Gastrocnemius medialis (tissue), 4 donors: ENCODE measurements around the gene PRRC2C. TPM values are rescaled to one million over a fixed set of nuclear protein-coding genes. Genes with fewer than 3 reads are reported as not detected.

Experiments
- ATAC-seq, 2 donors: fragments of 150-250 bp; one replicate each; pipeline ENCODE4 v1.9.1; 2016
- DNase-seq, 2 donors: peaks; one replicate each; pipeline ENCODE4 v3.0.0-alpha.2; 2019
- H3K27ac ChIP-seq, 4 donors: fragments of 200-600 bp; sonication (generic); 1 replicate in 1 of 4; 2 replicates in 3 of 4; pipeline ENCODE4 v1.5.1; 2016 to 2018; ENCODE audit warnings: mild to moderate bottlenecking in 2 of 4, moderate library complexity in 1 of 4
- H3K27me3 ChIP-seq, 3 donors: fragments of 200-600 bp; sonication (generic) in 2 of 3; 1 replicate in 1 of 3; 2 replicates in 2 of 3; pipeline versions ENCODE4 v1.5.1 to v1.6.0; 2016 to 2019; ENCODE audit warnings: mild to moderate bottlenecking in 1 of 3, moderate library complexity in 1 of 3
- H3K36me3 ChIP-seq, 2 donors: fragments of 200-600 bp; sonication (generic) in 1 of 2; one replicate each; pipeline ENCODE4 v1.5.1; 2017 to 2018
- H3K4me1 ChIP-seq, 2 donors: fragments of 200-600 bp; sonication (generic) in 1 of 2; one replicate each; pipeline ENCODE4 v1.5.1; 2016 to 2017; ENCODE audit warnings: mild to moderate bottlenecking in 2 of 2
- H3K4me3 ChIP-seq, 4 donors: fragments of 200-600 bp; sonication (generic) in 3 of 4; 1 replicate in 1 of 4; 2 replicates in 3 of 4; pipeline ENCODE4 v1.5.1; 2016 to 2019; ENCODE audit warnings: mild to moderate bottlenecking in 2 of 4
- H3K9me3 ChIP-seq, 3 donors: fragments of 200-600 bp; sonication (generic) in 2 of 3; 1 replicate in 1 of 3; 2 replicates in 2 of 3; pipeline ENCODE4 v1.5.1; 2016 to 2019
- CTCF ChIP-seq, 5 experiments: fragments of 450-650 bp in 3 of 5; fragments of 200-600 bp in 2 of 5; sonication (generic) in 2 of 5; IDR thresholded peaks in 4 of 5; conservative IDR thresholded peaks in 1 of 5; 1 replicate in 4 of 5; 2 replicates in 1 of 5; pipeline ENCODE4 v1.5.1; 2016 to 2019; ENCODE audit warnings: antibody characterized with exemption in 5 of 5, mild to moderate bottlenecking in 3 of 5, moderate library complexity in 3 of 5
- POLR2A ChIP-seq, 2 donors: fragments of 450-650 bp; IDR thresholded peaks; one replicate each; pipeline ENCODE4 v1.6.1; 2017; ENCODE audit warnings: antibody characterized with exemption in 2 of 2, mild to moderate bottlenecking in 2 of 2, moderate library complexity in 2 of 2
- in situ Hi-C, 4 donors: fragments of 200-750 bp; cut with MboI; loops; one replicate each; pipeline versions ENCODE4 v1.15.0 to v1.8.0; 2017; ENCODE audit warnings: low sequenced_read_pairs in 4 of 4
- intact Hi-C: fragments of 100-400 bp; cut with DNase I; formaldehyde crosslinking; loops from one replicate; pipeline ENCODE4 v1.15.1; 2023; ENCODE audit warnings: low total_unique reads
- total RNA-seq, 4 donors: library from RNA; depleted of rRNA; stranded (reverse); fragments of >200 nt; gene quantifications; one replicate each; pipeline versions ENCODE4 v1.1.0 to v1.2.3, GENCODE V29; 2016

PRRC2C gene
- total RNA-seq, 4 donors from 2014 or later = 40.9 to 45.7 (median 42.0) TPM

DNA sequence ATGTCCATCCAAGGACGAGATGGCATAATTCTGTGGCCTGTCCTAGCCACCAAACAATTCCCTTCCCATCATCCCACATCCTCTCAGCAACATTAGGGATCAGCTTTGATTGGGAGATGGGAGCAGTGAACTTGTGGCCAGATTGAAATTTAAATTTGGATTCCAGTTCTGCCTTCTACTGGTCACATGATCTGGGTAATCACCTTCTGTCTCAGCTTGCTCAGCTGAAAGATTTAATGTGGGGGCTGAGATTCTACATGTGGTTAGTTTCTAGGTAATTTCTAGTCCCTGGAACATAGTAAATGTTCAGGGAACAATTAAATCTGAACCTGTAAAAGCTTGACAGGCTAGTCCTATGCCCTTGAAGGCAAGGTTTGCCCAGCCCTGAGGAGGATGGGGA lies 139.9 kb downstream of the PRRC2C start:
- in situ Hi-C loops (no loop called here), intact Hi-C loops (no loop called here)
- ATAC-seq (no peak), DNase-seq (no peak)
- H3K4me3 ChIP-seq = no peak overlapping the region
- H3K27me3 ChIP-seq = no peaks in the 10 kb centered on the region
- no peak overlapping the region for H3K27ac ChIP-seq
- no peaks in the 10 kb centered on the region for H3K4me1 ChIP-seq
- H3K36me3 ChIP-seq = no peaks in the 10 kb centered on the region
- no peaks in the 10 kb centered on the region for H3K9me3 ChIP-seq
- TF ChIP-seq CTCF (IDR thresholded peaks at IDR 0.05 in 4 of 5, conservative IDR thresholded peaks at IDR 0.05 in 1 of 5) (no peak), POLR2A (IDR thresholded peaks at IDR 0.05) (no peak)

GRCh38 chr1:171627020-171627419 lies 141.7 kb downstream of the PRRC2C start:
- Histone ChIP-seq H3K9me3 (no peaks in the 10 kb centered on the region), H3K4me3 (no peak overlapping the region), H3K27me3 (no peaks in the 10 kb centered on the region), H3K27ac (no peak overlapping the region), H3K4me1 (no peaks in the 10 kb centered on the region), H3K36me3 (no peaks in the 10 kb centered on the region)
- DNase-seq = no peak
- ATAC-seq = no peak
- no peak for TF ChIP-seq CTCF (IDR thresholded peaks at IDR 0.05 in 4 of 5, conservative IDR thresholded peaks at IDR 0.05 in 1 of 5)
- TF ChIP-seq POLR2A (IDR thresholded peaks at IDR 0.05) = no peak
- intact Hi-C loops (no loop called here), in situ Hi-C loops (no loop called here)

- Histone ChIP-seq H3K27me3 (no peaks in the 10 kb centered on the region), H3K27ac (no peak overlapping the region), H3K4me3 (no peak overlapping the region), H3K36me3 (no peaks in the 10 kb centered on the region), H3K4me1 (no peaks in the 10 kb centered on the region), H3K9me3 (no peaks in the 10 kb centered on the region)
- no peak for ATAC-seq
- DNase-seq = no peak
- intact Hi-C loops = no loop called here
- in situ Hi-C loops = no loop called here
- no peak for TF ChIP-seq POLR2A (IDR thresholded peaks at IDR 0.05)
- TF ChIP-seq CTCF (IDR thresholded peaks at IDR 0.05 in 4 of 5, conservative IDR thresholded peaks at IDR 0.05 in 1 of 5) = no peak
Observed at GRCh38 chr1:171628225-171628624, 142.9 kb downstream of the PRRC2C start.

DNA sequence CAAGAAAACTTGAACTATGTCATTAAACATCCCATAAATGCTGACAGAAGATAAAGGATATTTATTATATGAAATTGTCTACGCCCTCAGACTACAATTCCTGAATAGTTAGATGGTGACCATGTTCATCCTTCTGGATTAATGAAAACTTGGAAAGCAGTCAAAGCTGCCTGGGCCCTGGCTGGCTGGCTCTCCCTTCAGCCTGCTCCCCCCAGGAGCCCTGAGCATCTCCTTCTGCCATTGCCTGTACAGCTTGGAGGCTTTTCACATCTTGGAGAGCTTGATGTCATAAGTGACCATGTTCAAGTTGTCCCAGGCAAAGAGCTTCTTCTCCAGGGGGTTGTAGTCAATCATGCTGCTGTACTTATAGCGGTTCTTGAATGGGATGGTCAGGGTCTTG lies 150.3 kb downstream of the PRRC2C start:
- Histone ChIP-seq H3K27me3 (no peaks in the 10 kb centered on the region), H3K36me3 (no peaks in the 10 kb centered on the region), H3K9me3 (no peaks in the 10 kb centered on the region), H3K27ac (no peak overlapping the region), H3K4me1 (no peaks in the 10 kb centered on the region), H3K4me3 (no peak overlapping the region)
- in situ Hi-C loops (no loop called here), intact Hi-C loops (no loop called here)
- TF ChIP-seq CTCF (IDR thresholded peaks at IDR 0.05 in 4 of 5, conservative IDR thresholded peaks at IDR 0.05 in 1 of 5) = no peak
- no peak for TF ChIP-seq POLR2A (IDR thresholded peaks at IDR 0.05)
- no peak for DNase-seq
- ATAC-seq = no peak

- Histone ChIP-seq H3K4me1 (no peaks in the 10 kb centered on the region), H3K27me3 (no peaks in the 10 kb centered on the region), H3K36me3 (no peaks in the 10 kb centered on the region), H3K4me3 (no peak overlapping the region), H3K9me3 (no peaks in the 10 kb centered on the region), H3K27ac (no peak overlapping the region)
- TF ChIP-seq CTCF (IDR thresholded peaks at IDR 0.05 in 4 of 5, conservative IDR thresholded peaks at IDR 0.05 in 1 of 5) = no peak
- TF ChIP-seq POLR2A (IDR thresholded peaks at IDR 0.05) = no peak
- DNase-seq (no peak), ATAC-seq (no peak)
- in situ Hi-C loops (no loop called here), intact Hi-C loops (no loop called here)
Observed at GRCh38 chr1:171636141-171636540, 150.8 kb downstream of the PRRC2C start.
